Fibroblast of peridontal ligament (primary cell): ENCODE measurements around the gene GPBAR1.
"Not testable (repeated sequence)": the region's sequence is repeated elsewhere in the genome, so short reads cannot be mapped to it uniquely, and the experiment has no call there.

Experiments used
- DNase-seq: peaks from one replicate; pipeline ENCODE4 v3.0.0-alpha.2; 2010; ENCODE audit errors: extremely low read depth

GPBAR1 gene

GRCh38 chr2:218269900-218270720 is 9.3 kb downstream of the GPBAR1 start, which contains the start of the genes AAMP and PNKD:
AAMP (minus strand) TSS chr2:218270137; CDS start chr2:218270086, 51 bp downstream.
PNKD (plus strand) TSS chr2:218270519; CDS start chr2:218270536, 17 bp downstream.
- DNase-seq, result peak; percentile 99

GRCh38 chr2:218270721-218271486 is 10.1 kb downstream of the GPBAR1 start:
- peak; percentile 22 for DNase-seq

- no peak for DNase-seq
Measured at GRCh38 chr2:218271487-218271797, 10.6 kb downstream of the GPBAR1 start.

- DNase-seq, result no peak
Measured at GRCh38 chr2:218271865-218272530, 11.2 kb downstream of the GPBAR1 start.

- peak; percentile 93 for DNase-seq
Measured at GRCh38 chr2:218272531-218273212, 11.9 kb downstream of the GPBAR1 start.

- not testable (repeated sequence) for DNase-seq
Measured at GRCh38 chr2:218273214-218273907, 12.5 kb downstream of the GPBAR1 start.

GRCh38 chr2:218273908-218274249 is 13.1 kb downstream of the GPBAR1 start:
- no peak for DNase-seq

GRCh38 chr2:218274586-218274985 is 13.8 kb downstream of the GPBAR1 start:
- DNase-seq, result no peak

- DNase-seq, result no peak
Measured at GRCh38 chr2:218275371-218276072, 14.7 kb downstream of the GPBAR1 start.

GRCh38 chr2:218276986-218277755 is 16.4 kb downstream of the GPBAR1 start:
- no peak for DNase-seq

GRCh38 chr2:218277921-218278320 is 17.1 kb downstream of the GPBAR1 start:
- no peak for DNase-seq

- DNase-seq, result no peak
Measured at GRCh38 chr2:218278531-218279360, 17.9 kb downstream of the GPBAR1 start.

GRCh38 chr2:218280260-218280870 is 19.6 kb downstream of the GPBAR1 start:
- DNase-seq, result no peak

- no peak for DNase-seq
Measured at GRCh38 chr2:218281449-218281848, 20.6 kb downstream of the GPBAR1 start.

GRCh38 chr2:218282173-218282991 is 21.6 kb downstream of the GPBAR1 start:
- peak; percentile 36 for DNase-seq

- peak; percentile 70 for DNase-seq
Measured at GRCh38 chr2:218284106-218284811, 23.4 kb downstream of the GPBAR1 start.

GRCh38 chr2:218285604-218286003 is 24.8 kb downstream of the GPBAR1 start:
- DNase-seq, result peak; percentile 78
